H9 (cell line): ENCODE data around the gene CERCAM. TPM values are rescaled to one million over a fixed set of nuclear protein-coding genes. Genes with fewer than 3 reads are reported as not detected.

ENCODE experiments used
- DNase-seq: peaks from one replicate; pipeline ENCODE4 v3.0.0-alpha.2; 2017
- H2AFZ ChIP-seq: one replicate; pipeline ENCODE4 v1.6.1; 2013; ENCODE audit warnings: mild to moderate bottlenecking, low read length, control low read depth, moderate library complexity
- H2AK5ac ChIP-seq: 2 replicates; pipeline ENCODE4 v1.6.1; 2013; ENCODE audit warnings: low read length, control low read depth, mixed read lengths; ENCODE audit not compliant: insufficient read length
- H2BK120ac ChIP-seq: one replicate; pipeline ENCODE4 v1.6.1; 2013; ENCODE audit warnings: low read depth, mild to moderate bottlenecking, low read length, control low read depth, inconsistent platforms; ENCODE audit not compliant: poor library complexity, severe bottlenecking
- H2BK12ac ChIP-seq: 2 replicates; pipeline ENCODE4 v1.6.1; 2013; ENCODE audit warnings: low read length, control low read depth, mixed read lengths, low read depth; ENCODE audit not compliant: insufficient read length
- H2BK15ac ChIP-seq: 2 replicates; pipeline ENCODE4 v1.6.1; 2013; ENCODE audit warnings: low read depth, low read length, control low read depth
- H2BK20ac ChIP-seq: one replicate; pipeline ENCODE4 v1.6.1; 2013; ENCODE audit warnings: low read depth, mild to moderate bottlenecking, low read length, control low read depth, inconsistent platforms; ENCODE audit not compliant: poor library complexity, severe bottlenecking
- H2BK5ac ChIP-seq: 2 replicates; pipeline ENCODE4 v1.6.1; 2013; ENCODE audit warnings: low read length, control low read depth, mixed read lengths; ENCODE audit not compliant: insufficient read length
- H3K14ac ChIP-seq: 2 replicates; pipeline ENCODE4 v1.6.1; 2013; ENCODE audit warnings: low read length, control low read depth; ENCODE audit not compliant: insufficient read depth
- H3K18ac ChIP-seq: 2 replicates; pipeline ENCODE4 v1.6.1; 2013; ENCODE audit warnings: low read depth, mild to moderate bottlenecking, mixed read lengths, low read length, control low read depth; ENCODE audit not compliant: insufficient read length
- H3K23ac ChIP-seq: 2 replicates; pipeline ENCODE4 v1.6.1; 2013; ENCODE audit warnings: low read length, control low read depth, mixed read lengths, low read depth; ENCODE audit not compliant: insufficient read length
- H3K23me2 ChIP-seq: 2 replicates; pipeline ENCODE4 v1.6.1; 2013; ENCODE audit warnings: low read depth, mild to moderate bottlenecking, mixed read lengths, low read length, control low read depth; ENCODE audit not compliant: insufficient read length, poor library complexity, severe bottlenecking
- H3K27ac ChIP-seq: 2 replicates; pipeline ENCODE4 v1.5.1; 2013; ENCODE audit warnings: low read length, control low read depth, mixed read lengths, low read depth; ENCODE audit not compliant: insufficient read length
- H3K27me3 ChIP-seq: 2 replicates; pipeline ENCODE4 v1.6.1; 2013; ENCODE audit warnings: low read length, control low read depth, inconsistent platforms; ENCODE audit not compliant: insufficient read depth
- H3K4ac ChIP-seq: 2 replicates; pipeline ENCODE4 v1.6.1; 2013; ENCODE audit warnings: low read depth, mild to moderate bottlenecking, control low read depth, inconsistent platforms, low read length, moderate library complexity
- H3K4me1 ChIP-seq: 2 replicates; pipeline ENCODE4 v1.6.1; 2013; ENCODE audit warnings: low read length, control low read depth, inconsistent platforms; ENCODE audit not compliant: insufficient read depth
- H3K4me2 ChIP-seq: 2 replicates; pipeline ENCODE4 v1.6.1; 2013; ENCODE audit warnings: low read length, control low read depth, mixed read lengths; ENCODE audit not compliant: insufficient read length, insufficient read depth
- H3K56ac ChIP-seq: 2 replicates; pipeline ENCODE4 v1.6.1; 2013; ENCODE audit warnings: low read depth, mild to moderate bottlenecking, mixed read lengths, low read length, control low read depth; ENCODE audit not compliant: insufficient read length
- H3K79me1 ChIP-seq: 2 replicates; pipeline ENCODE4 v1.6.1; 2013; ENCODE audit warnings: low read depth, mild to moderate bottlenecking, moderate library complexity, low read length, control low read depth, inconsistent platforms; ENCODE audit not compliant: insufficient read depth, poor library complexity, severe bottlenecking
- H3K79me2 ChIP-seq: 2 replicates; pipeline ENCODE4 v1.6.1; 2013; ENCODE audit warnings: low read length, control low read depth, inconsistent platforms; ENCODE audit not compliant: insufficient read depth
- H3K9ac ChIP-seq: 2 replicates; pipeline ENCODE4 v1.6.1; 2013; ENCODE audit warnings: low read length, control low read depth, mixed read lengths; ENCODE audit not compliant: insufficient read length; ENCODE audit errors: extremely low read depth
- H3K9me3 ChIP-seq: one replicate; pipeline ENCODE4 v1.6.1; 2013; ENCODE audit warnings: low read depth, low read length, inconsistent platforms; ENCODE audit not compliant: control insufficient read depth
- H3T11ph ChIP-seq: one replicate; pipeline ENCODE4 v1.6.1; 2013; ENCODE audit warnings: mild to moderate bottlenecking, low read length, control low read depth, inconsistent platforms
- H4K20me1 ChIP-seq: one replicate; pipeline ENCODE4 v1.6.1; 2013; ENCODE audit not compliant: control insufficient read depth, insufficient read length, insufficient read depth
- H4K5ac ChIP-seq: 2 replicates; pipeline ENCODE4 v1.6.1; 2013; ENCODE audit warnings: low read depth, mild to moderate bottlenecking, mixed read lengths, low read length, control low read depth; ENCODE audit not compliant: insufficient read length
- H4K8ac ChIP-seq: replicated peaks from 2 replicates; pipeline ENCODE4 v1.6.1; 2013; ENCODE audit warnings: low read length, control low read depth, mixed read lengths, low read depth; ENCODE audit not compliant: insufficient read length
- H4K91ac ChIP-seq: 2 replicates; pipeline ENCODE4 v1.6.1; 2013; ENCODE audit warnings: low read depth, mild to moderate bottlenecking, moderate library complexity, mixed read lengths, low read length, control low read depth; ENCODE audit not compliant: insufficient read length
- H3K27ac Mint-ChIP-seq, 3 experiments: 2 replicates in 2 of 3; 3 replicates in 1 of 3; pipeline ENCODE4 v1.8.0; 2020 to 2021; ENCODE audit warnings: mixed read lengths in 3 of 3, mild to moderate bottlenecking in 1 of 3, moderate library complexity in 1 of 3
- H3K27me3 Mint-ChIP-seq: 2 replicates; pipeline ENCODE4 v1.8.0; 2021; ENCODE audit warnings: low read depth, mild to moderate bottlenecking, moderate library complexity, mixed read lengths
- H3K36me3 Mint-ChIP-seq, 3 experiments: 2 replicates in 2 of 3; 3 replicates in 1 of 3; pipeline ENCODE4 v1.8.0; 2020 to 2021; ENCODE audit warnings: low read depth in 3 of 3, mixed read lengths in 3 of 3; ENCODE audit not compliant: insufficient read depth in 1 of 3
- H3K4me1 Mint-ChIP-seq, 2 experiments: 2 replicates each; pipeline ENCODE4 v1.8.0; 2020; ENCODE audit warnings: mixed read lengths in 2 of 2
- H3K4me3 Mint-ChIP-seq, 2 experiments: 2 replicates in 1 of 2; 3 replicates in 1 of 2; pipeline ENCODE4 v1.8.0; 2020 to 2021; ENCODE audit warnings: mild to moderate bottlenecking in 2 of 2, mixed read lengths in 2 of 2, moderate library complexity in 1 of 2
- H3K9me3 Mint-ChIP-seq, 2 experiments: 2 replicates in 1 of 2; 3 replicates in 1 of 2; pipeline ENCODE4 v1.8.0; 2020; ENCODE audit warnings: mild to moderate bottlenecking in 2 of 2, mixed read lengths in 2 of 2, moderate library complexity in 1 of 2
- CTCF ChIP-seq: fragments of 200-600 bp; sonication (generic); conservative IDR thresholded peaks from 3 replicates; pipeline ENCODE4 v1.8.0; 2021; ENCODE audit warnings: antibody characterized with exemption, mild to moderate bottlenecking
- WGBS: extraction: QIAGEN DNeasy Blood & Tissue Kit; methylation state at CpG from one replicate; pipeline ENCODE4 v1.1.7; 2013; ENCODE audit warnings: missing lambda C conversion rate, low lambda C conversion rate, mixed read lengths; ENCODE audit not compliant: insufficient read length; ENCODE audit errors: extremely low coverage; 5-methylcytosine and 5-hydroxymethylcytosine counted together
- total RNA-seq: library from RNA; stranded (reverse); gene quantifications from 2 replicates; pipeline ENCODE4 v1.2.1, GENCODE V29; 2021

CERCAM gene
- total RNA-seq, 1 experiment from 2014 or later = 5.4 TPM

GRCh38 chr9:128390150-128390812 lies 30.4 kb upstream of the CERCAM start:
- H3K4me3 Mint-ChIP-seq = peak overlapping the region in 1 of 2 experiments; percentile 14; a peak in 1 of 5 replicates

More at GRCh38 chr9:128390150-128390812, 30.4 kb upstream of the CERCAM start:
- no peak overlapping the region for H4K91ac ChIP-seq
- no peak overlapping the region for H3K27ac ChIP-seq
- H3K27me3 Mint-ChIP-seq = peaks cover 97% of the 10 kb centered on the region
- peaks cover 6% of the 10 kb centered on the region for H3K23me2 ChIP-seq
- H2AK5ac ChIP-seq = no peak overlapping the region
- TF ChIP-seq CTCF = no peak
- no peak overlapping the region for H3T11ph ChIP-seq
- H3K4me2 ChIP-seq = no peak overlapping the region
- no peak overlapping the region for H3K4ac ChIP-seq
- H3K79me1 ChIP-seq = no peaks in the 10 kb centered on the region
- peaks cover 16 to 35% (median 18%) of the 10 kb centered on the region in 3 experiments for H3K36me3 Mint-ChIP-seq
- H3K4me1 ChIP-seq = peaks cover 1% of the 10 kb centered on the region; the same call in 1 of the 2 replicates
- H3K23ac ChIP-seq = no peak overlapping the region
- no peak overlapping the region for H2BK12ac ChIP-seq
- H2BK120ac ChIP-seq = no peak overlapping the region
- H3K9ac ChIP-seq = no peak overlapping the region
- H2AFZ ChIP-seq = no peak overlapping the region
- H2BK5ac ChIP-seq = no peak overlapping the region
- H3K4me1 Mint-ChIP-seq = peaks cover 24 to 55% of the 10 kb centered on the region in 2 experiments
- no peak for DNase-seq
- WGBS = no CpG with 5 or more reads among the region's 11 CpGs
- H3K27ac Mint-ChIP-seq = no peak overlapping the region
- no peak overlapping the region for H3K56ac ChIP-seq
- H4K8ac ChIP-seq = no peak overlapping the region
- peaks cover 59% of the 10 kb centered on the region for H3K27me3 ChIP-seq
- peaks cover 0 to 3% of the 10 kb centered on the region in 2 experiments; a peak in 1 of 5 replicates for H3K9me3 Mint-ChIP-seq
- no peaks in the 10 kb centered on the region for H4K20me1 ChIP-seq
- H3K18ac ChIP-seq = no peak overlapping the region
- H2BK20ac ChIP-seq = no peak overlapping the region
- no peak overlapping the region for H3K14ac ChIP-seq
- no peaks in the 10 kb centered on the region for H3K9me3 ChIP-seq
- H4K5ac ChIP-seq = no peak overlapping the region
- H2BK15ac ChIP-seq = no peak overlapping the region
- H3K79me2 ChIP-seq = no peaks in the 10 kb centered on the region
